HUES64 (cell line): ENCODE data around the gene DUSP23. TPM values are rescaled to one million over a fixed set of nuclear protein-coding genes. Genes with fewer than 3 reads are reported as not detected.

Experiments used
- H3K27ac ChIP-seq: 2 replicates; pipeline ENCODE4 v1.7.0; 2013; ENCODE audit warnings: low read depth, low read length, inconsistent platforms
- H3K27me3 ChIP-seq: 2 replicates; pipeline ENCODE4 v1.6.1; 2013; ENCODE audit warnings: mild to moderate bottlenecking, low read length; ENCODE audit not compliant: insufficient read depth
- H3K36me3 ChIP-seq: 2 replicates; pipeline ENCODE4 v1.6.1; 2013; ENCODE audit warnings: mild to moderate bottlenecking, low read length; ENCODE audit not compliant: insufficient read depth
- H3K4me1 ChIP-seq: 2 replicates; pipeline ENCODE4 v1.6.1; 2013; ENCODE audit warnings: mild to moderate bottlenecking, low read length, moderate library complexity; ENCODE audit not compliant: insufficient read depth
- H3K4me3 ChIP-seq: 2 replicates; pipeline ENCODE4 v1.5.1; 2013; ENCODE audit warnings: mild to moderate bottlenecking, low read length, moderate library complexity
- H3K9ac ChIP-seq: 2 replicates; pipeline ENCODE4 v1.6.1; 2013; ENCODE audit warnings: mild to moderate bottlenecking, low read depth, low read length
- H3K9me3 ChIP-seq: 2 replicates; pipeline ENCODE4 v1.6.1; 2013; ENCODE audit warnings: low read depth, low read length; ENCODE audit not compliant: insufficient read depth
- WGBS: fragments of 150-250, 120-280 bp; methylation state at CpG from one replicate; pipeline ENCODE4 v1.1.7; 2013; ENCODE audit warnings: missing lambda C conversion rate; 5-methylcytosine and 5-hydroxymethylcytosine counted together
- polyA plus RNA-seq, 2 experiments: library from polyadenylated mRNA; stranded (reverse); fragments of 50-300 nt; gene quantifications; one replicate each; pipeline ENCODE4 v1.2.3, GENCODE V29; 2013

DUSP23 gene
- polyA plus RNA-seq (2013, experiment 1 of 2): 18.7 TPM
- polyA plus RNA-seq (2013, experiment 2 of 2): 24.5 TPM

GRCh38 chr1:159780583-159781582, at the start of gene DUSP23:
TSS of gene DUSP23 (plus strand) at chr1:159780962. CDS start at chr1:159781101, 139 bp downstream.
- Histone ChIP-seq H3K27ac (peak within 1 kb of the TSS; percentile 19; the same call in 1 of the 2 replicates), H3K4me1 (peaks cover 11% of the 10 kb centered on the region), H3K27me3 (no peaks in the 10 kb centered on the region), H3K4me3 (peak within 1 kb of the TSS; percentile 52), H3K36me3 (no peaks in the 10 kb centered on the region), H3K9ac (peak within 1 kb of the TSS; percentile 49; the same call in 1 of the 2 replicates), H3K9me3 (no peaks in the 10 kb centered on the region)
- 60% methylated on average over 88 of the region's 88 CpGs for WGBS

DNA sequence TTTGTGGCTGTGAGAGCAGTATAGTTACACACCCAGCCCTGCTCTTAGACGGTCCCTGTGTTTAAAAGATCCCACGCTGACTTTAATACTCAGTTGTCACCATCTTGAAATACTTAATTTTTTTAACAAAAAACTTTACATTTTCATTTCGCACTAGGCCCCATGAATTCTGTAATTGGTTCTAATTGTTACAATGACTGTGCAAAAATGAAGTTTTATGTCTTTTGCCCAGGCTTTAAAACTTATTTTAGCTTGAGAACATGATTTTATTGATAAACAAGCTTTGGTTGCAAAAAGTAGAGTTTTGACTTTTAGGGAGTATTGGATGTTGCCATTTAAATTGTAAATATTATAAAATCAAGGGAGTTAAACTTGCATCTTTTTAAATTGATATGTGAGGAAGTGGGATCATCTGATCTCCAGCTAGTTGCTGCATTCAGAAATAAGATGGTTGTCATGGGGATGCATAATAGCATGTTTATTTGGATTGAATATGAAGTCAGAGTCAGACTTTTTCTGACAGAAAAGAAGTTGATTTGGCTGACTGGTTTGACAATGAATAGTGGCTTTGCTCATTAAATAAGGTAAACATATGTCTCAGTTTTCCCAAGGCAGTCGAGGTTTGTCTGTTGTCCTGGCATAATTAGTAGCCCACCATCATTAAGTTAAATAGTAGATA, 43.4 kb upstream of the DUSP23 start:
- WGBS: 97% methylated on average over 3 of the region's 4 CpGs
- Histone ChIP-seq H3K27ac (no peak overlapping the region), H3K9ac (no peak overlapping the region), H3K27me3 (no peaks in the 10 kb centered on the region), H3K36me3 (no peaks in the 10 kb centered on the region), H3K9me3 (no peaks in the 10 kb centered on the region), H3K4me1 (no peaks in the 10 kb centered on the region), H3K4me3 (no peak overlapping the region)

GRCh38 chr1:159743651-159744410, 36.9 kb upstream of the DUSP23 start:
- WGBS: 100% methylated on average over 3 of the region's 5 CpGs
- Histone ChIP-seq H3K9ac (no peak overlapping the region), H3K27ac (no peak overlapping the region), H3K4me3 (no peak overlapping the region), H3K36me3 (no peaks in the 10 kb centered on the region), H3K4me1 (no peaks in the 10 kb centered on the region), H3K27me3 (no peaks in the 10 kb centered on the region), H3K9me3 (no peaks in the 10 kb centered on the region)

DNA sequence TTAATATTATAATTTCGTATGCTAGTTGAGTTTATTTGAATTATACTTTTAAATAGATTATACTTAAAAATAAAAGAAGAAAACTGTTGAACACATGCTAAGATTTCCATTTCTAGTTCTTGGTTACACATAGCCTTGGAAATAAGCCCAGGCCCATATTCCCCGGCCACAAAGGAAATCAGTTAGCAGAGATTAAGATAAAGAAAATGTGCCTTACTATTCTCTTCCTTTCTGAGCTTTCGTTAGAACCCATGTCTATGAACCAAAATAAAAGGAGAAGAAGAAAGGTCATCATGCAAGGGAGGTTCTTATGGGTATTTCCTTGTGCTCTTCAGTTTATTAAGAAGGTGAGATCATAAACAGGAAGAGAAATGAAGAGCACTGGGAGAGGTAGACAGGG, 34.1 kb upstream of the DUSP23 start:
- H3K9me3 ChIP-seq: no peaks in the 10 kb centered on the region
- no peak overlapping the region for H3K9ac ChIP-seq
- no peak overlapping the region for H3K27ac ChIP-seq
- H3K27me3 ChIP-seq: no peaks in the 10 kb centered on the region
- H3K4me3 ChIP-seq: no peak overlapping the region
- H3K36me3 ChIP-seq: no peaks in the 10 kb centered on the region
- WGBS: 89% methylated on average over 2 of the region's 3 CpGs
- H3K4me1 ChIP-seq: no peaks in the 10 kb centered on the region

- Histone ChIP-seq H3K4me3 (no peak overlapping the region), H3K4me1 (no peaks in the 10 kb centered on the region), H3K9me3 (no peaks in the 10 kb centered on the region), H3K27ac (no peak overlapping the region), H3K36me3 (no peaks in the 10 kb centered on the region), H3K27me3 (no peaks in the 10 kb centered on the region), H3K9ac (no peak overlapping the region)
- WGBS: 91% methylated on average over 1 of the region's 1 CpG
Measured at GRCh38 chr1:159748370-159748769, 32.4 kb upstream of the DUSP23 start.

DNA sequence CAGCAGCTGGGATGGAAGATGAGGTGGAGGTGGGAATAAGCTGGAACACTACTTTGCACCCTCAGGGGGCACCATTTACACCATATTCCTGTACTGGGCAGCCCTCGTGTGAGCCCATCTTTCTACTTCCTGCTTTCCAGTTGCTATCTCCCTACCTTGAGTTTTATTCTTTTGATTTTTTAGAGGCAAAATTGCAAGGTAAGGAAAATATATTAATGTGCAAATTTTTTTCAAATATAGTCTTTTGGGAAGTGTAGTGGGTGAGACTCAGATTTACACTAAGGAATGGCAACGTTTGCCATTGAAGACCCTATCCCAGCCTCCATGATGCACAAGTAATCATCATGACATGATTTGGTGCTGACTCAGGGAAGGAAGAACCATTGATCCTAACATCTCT, 31.1 kb upstream of the DUSP23 start:
- no peak overlapping the region for H3K27ac ChIP-seq

DNA sequence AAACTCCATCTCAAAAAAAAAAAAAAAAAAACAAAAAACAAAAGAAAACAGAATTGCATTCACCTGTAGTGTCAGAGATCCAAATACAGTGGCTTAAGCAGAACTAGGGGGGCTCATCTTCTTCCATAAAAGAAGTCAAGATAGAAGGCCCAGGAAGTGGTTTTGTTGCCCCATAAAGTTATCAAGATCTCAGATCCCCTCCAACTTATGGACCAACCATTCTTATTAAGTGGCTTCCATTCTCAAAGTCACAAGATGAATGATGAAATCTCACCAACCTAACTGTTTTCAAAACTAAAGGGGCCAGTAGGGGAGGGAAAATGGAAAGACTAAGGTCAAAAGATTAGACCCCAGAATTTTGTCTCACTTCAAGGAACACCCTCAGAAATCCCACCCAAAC, 30.1 kb upstream of the DUSP23 start:
- H3K4me3 ChIP-seq: no peak overlapping the region
- no peaks in the 10 kb centered on the region for H3K4me1 ChIP-seq
- no peaks in the 10 kb centered on the region for H3K9me3 ChIP-seq
- no peak overlapping the region for H3K27ac ChIP-seq
- H3K9ac ChIP-seq: no peak overlapping the region
- H3K27me3 ChIP-seq: no peaks in the 10 kb centered on the region
- no peaks in the 10 kb centered on the region for H3K36me3 ChIP-seq

More for the DNA sequence above, 31.1 kb upstream of the DUSP23 start:
- Histone ChIP-seq H3K4me3 (no peak overlapping the region), H3K4me1 (no peaks in the 10 kb centered on the region), H3K9me3 (no peaks in the 10 kb centered on the region), H3K9ac (no peak overlapping the region), H3K36me3 (no peaks in the 10 kb centered on the region), H3K27me3 (no peaks in the 10 kb centered on the region)
- 83% methylated on average over 1 of the region's 2 CpGs for WGBS

DNA sequence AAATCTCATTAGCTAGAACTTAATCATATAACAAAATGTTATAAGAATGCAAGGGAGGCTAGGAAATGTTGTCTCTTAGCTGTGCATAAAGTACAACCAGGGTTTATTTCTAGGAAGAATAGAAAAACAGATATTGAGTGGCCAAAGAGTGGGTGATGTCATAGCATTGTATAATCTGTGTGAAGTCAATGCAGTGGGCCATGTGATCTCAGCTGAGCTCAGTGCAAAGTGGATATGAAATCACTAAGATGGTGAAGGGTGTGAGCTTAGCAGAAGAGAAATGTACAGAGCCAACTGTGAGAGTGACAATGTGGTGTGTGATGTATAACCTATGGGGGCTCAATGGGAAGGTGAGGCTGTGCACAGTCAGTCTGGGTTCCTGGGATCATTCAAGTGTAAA, 29.7 kb upstream of the DUSP23 start:
- no peak overlapping the region for H3K9ac ChIP-seq
- no peaks in the 10 kb centered on the region for H3K9me3 ChIP-seq
- no peaks in the 10 kb centered on the region for H3K27me3 ChIP-seq
- H3K27ac ChIP-seq: no peak overlapping the region
- H3K4me3 ChIP-seq: no peak overlapping the region
- no peaks in the 10 kb centered on the region for H3K36me3 ChIP-seq
- no peaks in the 10 kb centered on the region for H3K4me1 ChIP-seq

DNA sequence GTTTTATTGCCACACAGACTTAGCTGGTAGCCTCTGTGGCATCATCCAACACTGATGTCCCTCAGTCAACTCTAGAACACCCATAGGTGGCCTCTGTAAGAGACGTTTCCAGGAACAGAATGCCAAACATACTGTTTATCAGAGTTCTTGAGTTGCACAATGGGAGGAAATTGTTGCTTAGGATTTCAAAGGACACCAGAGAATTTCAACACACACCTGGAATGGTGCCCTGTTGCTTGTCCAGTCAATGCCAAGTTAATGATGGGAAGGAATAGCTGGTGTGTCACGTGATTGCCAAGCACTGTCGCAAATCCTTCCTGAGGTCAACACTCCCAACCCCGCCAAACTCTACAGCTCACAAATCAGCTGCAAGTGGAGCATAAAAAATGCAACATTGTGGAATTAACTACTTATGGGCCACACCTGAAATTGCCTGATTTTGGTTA, 28.6 kb upstream of the DUSP23 start:
- Histone ChIP-seq H3K4me3 (no peak overlapping the region), H3K9me3 (no peaks in the 10 kb centered on the region), H3K36me3 (no peaks in the 10 kb centered on the region), H3K4me1 (no peaks in the 10 kb centered on the region), H3K9ac (no peak overlapping the region), H3K27me3 (no peaks in the 10 kb centered on the region), H3K27ac (no peak overlapping the region)
- 92% methylated on average over 4 of the region's 4 CpGs for WGBS

DNA sequence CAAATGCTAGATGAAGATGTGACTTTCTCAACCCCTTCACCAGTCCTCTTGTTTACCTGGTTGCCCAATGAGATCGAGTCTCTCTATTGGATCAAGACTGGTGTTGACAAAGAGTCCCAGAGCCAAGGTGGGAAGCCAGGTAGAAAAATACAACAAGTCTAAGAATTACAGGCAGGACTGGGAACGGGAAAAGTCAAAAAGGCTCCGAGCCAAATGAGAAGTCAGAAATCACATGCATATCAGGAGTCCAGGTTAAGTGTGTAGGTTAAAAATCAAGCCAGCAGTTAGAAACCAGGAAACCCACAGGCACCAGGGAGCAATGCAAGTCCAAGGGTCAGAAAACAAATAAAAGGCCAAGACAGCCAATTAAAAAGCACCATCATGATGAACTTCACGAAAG, 27.4 kb upstream of the DUSP23 start:
- Histone ChIP-seq H3K9ac (no peak overlapping the region), H3K36me3 (no peaks in the 10 kb centered on the region), H3K4me1 (no peaks in the 10 kb centered on the region), H3K4me3 (no peak overlapping the region), H3K9me3 (no peaks in the 10 kb centered on the region), H3K27me3 (no peaks in the 10 kb centered on the region), H3K27ac (no peak overlapping the region)
- 89% methylated on average over 4 of the region's 4 CpGs for WGBS
